Measurements from ENCODE around the gene CNN2.

Gene CNN2

GRCh38 chr19:995051-995827 is 31.2 kb upstream of the CNN2 start:
- peak in 4 of 56 donors; percentile 8 to 39 (median 33) for DNase-seq

GRCh38 chr19:996051-996838 is 30.2 kb upstream of the CNN2 start:
- no peak for DNase-seq

- DNase-seq, result no peak
These were observed 28.3 kb upstream of the CNN2 start for GRCh38 chr19:998064-998463.

- no peak for DNase-seq
These were observed 27.1 kb upstream of the CNN2 start for GRCh38 chr19:999379-999719.

GRCh38 chr19:1000095-1000494 is 26.3 kb upstream of the CNN2 start, which contains the start of gene GRIN3B:
Gene GRIN3B (plus strand): TSS chr19:1000419. CDS start chr19:1000438, 19 bp downstream.
- DNase-seq, result peak in 1 of 56 donors; percentile 17

- no peak for DNase-seq
These were observed 25.5 kb upstream of the CNN2 start for GRCh38 chr19:1000591-1001537.

- peak in 13 of 56 donors; percentile 1 to 49 (median 13) for DNase-seq
These were observed 24.8 kb upstream of the CNN2 start for GRCh38 chr19:1001538-1002166.

- DNase-seq, result no peak
These were observed 23.8 kb upstream of the CNN2 start for GRCh38 chr19:1002600-1002999.

GRCh38 chr19:1003283-1003682 is 23.1 kb upstream of the CNN2 start:
- no peak for DNase-seq

GRCh38 chr19:1004204-1004802 is 22.1 kb upstream of the CNN2 start:
- DNase-seq, result no peak

GRCh38 chr19:1004803-1005664 is 21.4 kb upstream of the CNN2 start:
- DNase-seq, result no peak

GRCh38 chr19:1006711-1007398 is 19.6 kb upstream of the CNN2 start:
- no peak for DNase-seq

GRCh38 chr19:1007399-1008251 is 18.8 kb upstream of the CNN2 start:
- no peak for DNase-seq

GRCh38 chr19:1008268-1009040 is 18.0 kb upstream of the CNN2 start:
- no peak for DNase-seq

GRCh38 chr19:1009041-1009980 is 17.1 kb upstream of the CNN2 start:
- no peak for DNase-seq

GRCh38 chr19:1009981-1010538 is 16.3 kb upstream of the CNN2 start:
- no peak for DNase-seq

Data from nucleus accumbens (tissue), 56 donors.